ENCODE data around the gene KLF6. TPM values are rescaled to one million over a fixed set of nuclear protein-coding genes. Genes with fewer than 3 reads are reported as not detected.

KLF6 gene
- total and polyA plus RNA-seq, 9 donors, result 45.4 to 178 (median 85.7) TPM

DNA sequence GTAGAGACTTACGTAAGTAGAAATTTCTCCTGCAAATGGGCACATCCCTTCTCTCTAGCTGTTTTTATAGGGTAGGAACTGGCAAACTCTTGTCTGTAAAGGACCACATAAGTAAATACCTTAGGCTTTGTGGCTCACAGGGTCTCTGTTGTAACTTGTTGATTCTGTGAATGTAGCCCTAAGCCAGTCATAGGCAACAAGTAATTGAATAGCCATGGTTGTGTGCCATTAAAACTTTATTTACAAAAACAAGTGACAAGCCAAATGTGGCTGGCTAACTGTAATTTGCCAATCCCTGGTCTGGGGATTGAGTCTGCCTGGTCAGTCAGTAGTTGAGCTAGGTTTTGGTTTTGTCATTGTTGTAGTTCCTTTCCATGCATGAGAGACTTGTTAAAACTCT lies 5.3 kb upstream of the KLF6 start:
- no peak for DNase-seq
- intact Hi-C loops (cut with DNase I), result no loop called here
- no peaks in the 10 kb centered on the region for H3K36me3 ChIP-seq
- no peak overlapping the region for H3K27ac ChIP-seq
- H3K9me3 ChIP-seq, result no peaks in the 10 kb centered on the region
- WGBS, 3 donors, result 93 to 98% (median 98%) methylated on average over 1 of the region's 1 CpG
- no peaks in the 10 kb centered on the region for H3K27me3 ChIP-seq
- H3K4me3 ChIP-seq, result no peak overlapping the region
- H3K4me1 ChIP-seq (ENCODE audit: insufficient read depth), result peaks cover 5% of the 10 kb centered on the region
- no peak for TF ChIP-seq POLR2A (IDR thresholded peaks at IDR 0.05)
- no peak for TF ChIP-seq EP300 (IDR thresholded peaks at IDR 0.05)

DNA sequence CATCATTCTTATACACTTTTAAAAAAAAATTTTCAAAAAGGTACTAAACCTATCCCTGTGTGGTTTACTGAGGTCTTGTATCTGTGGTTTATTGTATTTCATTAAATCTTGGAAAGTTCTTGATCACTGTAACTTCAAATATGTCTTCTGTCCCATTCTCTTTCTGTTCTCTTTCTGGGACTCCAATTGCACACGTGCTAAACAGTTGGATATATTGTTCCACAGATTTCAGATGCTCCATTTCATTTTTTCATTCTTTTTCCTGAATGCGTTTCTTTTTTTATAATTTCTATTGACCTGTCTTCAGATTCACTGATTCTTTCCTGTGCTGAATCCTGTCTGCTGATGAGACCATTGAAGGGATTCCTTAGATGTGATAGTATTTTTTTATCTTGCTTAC lies 4.6 kb upstream of the KLF6 start:
- DNase-seq, result no peak
- WGBS, 3 donors, result 48 to 97% (median 95%) methylated on average over 2 of the region's 2 CpGs
- H3K27ac ChIP-seq, result no peak overlapping the region

GRCh38 chr10:3787816-3788215 lies 2.8 kb upstream of the KLF6 start:
- peak in 1 of 5 donors; percentile 3 for DNase-seq
- WGBS, 3 donors, result 84 to 87% (median 86%) methylated on average over 9 of the region's 9 CpGs
- intact Hi-C loops (cut with DNase I), result loop anchor here in 3 of 4 donors (10.0 kb wide), 6 partner anchors 147 to 867 kb away; no protein-coding TSS in a partner anchor
- Histone ChIP-seq H3K36me3 (no peaks in the 10 kb centered on the region), H3K4me3 (no peak overlapping the region), H3K9me3 (no peaks in the 10 kb centered on the region), H3K4me1 (ENCODE audit: insufficient read depth) (peaks cover 5% of the 10 kb centered on the region), H3K27ac (no peak overlapping the region), H3K27me3 (no peaks in the 10 kb centered on the region)
- TF ChIP-seq CTCF (IDR thresholded peaks at IDR 0.05) (no peak), POLR2A (IDR thresholded peaks at IDR 0.05) (no peak), EP300 (IDR thresholded peaks at IDR 0.05) (no peak)

More for the DNA sequence above, 4.6 kb upstream of the KLF6 start:
- Histone ChIP-seq H3K9me3 (no peaks in the 10 kb centered on the region), H3K36me3 (no peaks in the 10 kb centered on the region), H3K4me1 (ENCODE audit: insufficient read depth) (peaks cover 5% of the 10 kb centered on the region), H3K4me3 (no peak overlapping the region), H3K27me3 (no peaks in the 10 kb centered on the region)
- intact Hi-C loops (cut with DNase I), result loop anchor here in 3 of 4 donors (10.0 kb wide), 6 partner anchors 145 to 865 kb away; no protein-coding TSS in a partner anchor
- TF ChIP-seq POLR2A (IDR thresholded peaks at IDR 0.05) (no peak), EP300 (IDR thresholded peaks at IDR 0.05) (no peak), CTCF (IDR thresholded peaks at IDR 0.05) (no peak)

- no peaks in the 10 kb centered on the region for H3K36me3 ChIP-seq
- peak in 1 of 5 donors; percentile 1 for DNase-seq
- WGBS, 3 donors, result 85 to 91% (median 86%) methylated on average over 3 of the region's 3 CpGs
- no peaks in the 10 kb centered on the region for H3K9me3 ChIP-seq
- intact Hi-C loops (cut with DNase I), result loop anchor here in 3 of 4 donors (10.0 kb wide), 6 partner anchors 148 to 868 kb away; no protein-coding TSS in a partner anchor
- no peak overlapping the region for H3K4me3 ChIP-seq
- H3K27ac ChIP-seq, result no peak overlapping the region
- TF ChIP-seq EP300 (IDR thresholded peaks at IDR 0.05) (no peak), CTCF (IDR thresholded peaks at IDR 0.05) (no peak), POLR2A (IDR thresholded peaks at IDR 0.05) (no peak)
- H3K4me1 ChIP-seq (ENCODE audit: insufficient read depth), result peaks cover 7% of the 10 kb centered on the region
- H3K27me3 ChIP-seq, result no peaks in the 10 kb centered on the region
Measured at GRCh38 chr10:3787016-3787400, 2.0 kb upstream of the KLF6 start.

- TF ChIP-seq CTCF (IDR thresholded peaks at IDR 0.05) (no peak), EP300 (IDR thresholded peaks at IDR 0.05) (no peak), POLR2A (IDR thresholded peaks at IDR 0.05) (no peak)
- H3K4me1 ChIP-seq (ENCODE audit: insufficient read depth), result peaks cover 9% of the 10 kb centered on the region
- WGBS, 3 donors, result 65 to 73% (median 69%) methylated on average over 18 of the region's 18 CpGs
- DNase-seq, result peak; percentile 58 to 75 (median 60)
- peak overlapping the region; percentile 92 for H3K4me3 ChIP-seq
- no peaks in the 10 kb centered on the region for H3K9me3 ChIP-seq
- peak overlapping the region in 1 of 2 donors; percentile 100 for H3K27ac ChIP-seq
- H3K36me3 ChIP-seq, result no peaks in the 10 kb centered on the region
- intact Hi-C loops (cut with DNase I), result loop anchor here in 3 of 4 donors (10.0 kb wide), 6 partner anchors 148 to 868 kb away; no protein-coding TSS in a partner anchor
- no peaks in the 10 kb centered on the region for H3K27me3 ChIP-seq
Measured at GRCh38 chr10:3786295-3787015, 1.4 kb upstream of the KLF6 start.
